Activated T-helper 1 cell treated with anti-CD3 and anti-CD28 coated beads, Interleukin-12 subunit alpha, Interleukin-12 subunit beta, Interleukin-2, Interleukin-4 antibody, amounts not matched to agents 30 ng/mL and 10 ng/mL and 1 ng/mL, durations not matched to agents 14 hours and 24 hours and 36 hours (primary cell): ENCODE results near the gene CHD5. TPM values are rescaled to one million over a fixed set of nuclear protein-coding genes. Genes with fewer than 3 reads are reported as not detected.
A peak's percentile ranks its signal among the peaks of the same experiment; 100 is the strongest.

Experiments
- DNase-seq: peaks from one replicate; pipeline ENCODE4 v3.0.0; 2021; ENCODE audit warnings: low spot score
- H3K27ac Mint-ChIP-seq: one replicate; pipeline ENCODE4 v1.8.0; 2021; ENCODE audit warnings: mild to moderate bottlenecking, mixed read lengths
- H3K27me3 Mint-ChIP-seq: one replicate; pipeline ENCODE4 v1.8.0; 2022; ENCODE audit warnings: mild to moderate bottlenecking, moderate library complexity, mixed read lengths; ENCODE audit not compliant: insufficient read depth
- H3K36me3 Mint-ChIP-seq: one replicate; pipeline ENCODE4 v1.8.0; 2021; ENCODE audit warnings: low read depth, mixed read lengths
- H3K4me1 Mint-ChIP-seq: one replicate; pipeline ENCODE4 v1.8.0; 2021; ENCODE audit warnings: low read depth, mixed read lengths
- H3K4me3 Mint-ChIP-seq: one replicate; pipeline ENCODE4 v1.8.0; 2021; ENCODE audit warnings: mild to moderate bottlenecking, moderate library complexity, mixed read lengths
- H3K9me3 Mint-ChIP-seq: one replicate; pipeline ENCODE4 v1.8.0; 2021; ENCODE audit warnings: mixed read lengths
- intact Hi-C: fragments of 100-400 bp; cut with micrococcal nuclease; formaldehyde crosslinking; loops from one replicate; pipeline ENCODE4 v1.15.1; 2024
- total RNA-seq: library from RNA; stranded (reverse); gene quantifications from 2 replicates; pipeline ENCODE4 v1.2.3, GENCODE V29; 2022

The CHD5 gene
- total RNA-seq, 1 donor from 2014 or later = 0.62 TPM

DNA sequence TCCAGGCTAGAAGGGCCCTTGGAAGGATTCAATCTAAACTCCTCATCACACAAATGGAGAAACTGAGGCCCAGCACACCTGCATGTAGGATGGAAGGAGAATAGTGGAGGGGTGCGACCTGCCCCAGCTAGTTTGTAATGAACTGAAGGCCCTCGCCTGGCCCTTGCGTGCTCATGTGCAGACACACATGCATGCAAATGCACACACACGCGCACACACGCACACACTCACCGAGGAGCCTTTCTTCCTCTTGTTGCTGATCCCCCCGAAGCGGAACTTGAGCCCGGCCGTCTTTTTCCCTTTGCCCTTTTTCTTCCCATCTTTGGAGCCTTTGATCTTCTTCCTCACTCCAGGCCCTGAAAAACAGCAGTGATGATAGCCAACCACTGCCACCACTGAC lies 27.9 kb downstream of the CHD5 start:
- H3K4me1 Mint-ChIP-seq = no peaks in the 10 kb centered on the region
- H3K36me3 Mint-ChIP-seq = no peaks in the 10 kb centered on the region
- peaks cover 2% of the 10 kb centered on the region for H3K27me3 Mint-ChIP-seq
- no peak overlapping the region for H3K27ac Mint-ChIP-seq
- intact Hi-C loops = no loop called here
- no peaks in the 10 kb centered on the region for H3K9me3 Mint-ChIP-seq
- no peak overlapping the region for H3K4me3 Mint-ChIP-seq
- DNase-seq = no peak

DNA sequence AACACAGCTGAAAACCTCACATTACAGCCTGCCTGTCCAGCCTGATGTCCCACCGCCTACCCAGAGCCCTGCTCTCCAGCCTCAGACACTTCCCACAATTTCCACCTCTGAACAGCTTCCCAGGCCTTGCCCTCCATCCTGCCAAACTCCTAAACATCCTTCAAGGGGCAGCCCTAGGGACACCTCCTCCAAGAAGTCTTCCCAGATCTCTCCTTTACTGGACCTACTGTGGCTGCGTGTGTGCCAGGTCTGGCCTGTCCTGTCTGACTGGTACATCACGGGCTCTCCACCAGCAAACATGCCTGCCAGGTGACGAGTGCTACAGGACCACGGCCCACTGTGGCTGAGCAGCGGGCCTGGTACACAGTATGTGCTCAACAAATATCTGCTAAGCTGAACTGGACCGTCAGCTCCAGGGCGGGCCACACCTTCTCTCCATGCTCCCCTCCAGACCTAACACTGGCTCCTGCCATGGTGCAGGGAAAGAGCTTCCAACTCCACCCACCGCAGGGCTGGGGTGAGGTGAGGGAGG lies 28.8 kb downstream of the CHD5 start:
- no peaks in the 10 kb centered on the region for H3K4me1 Mint-ChIP-seq
- no peak overlapping the region for H3K4me3 Mint-ChIP-seq
- H3K27ac Mint-ChIP-seq = no peak overlapping the region
- no peaks in the 10 kb centered on the region for H3K9me3 Mint-ChIP-seq
- intact Hi-C loops = no loop called here
- peaks cover 2% of the 10 kb centered on the region for H3K27me3 Mint-ChIP-seq
- no peak for DNase-seq
- no peaks in the 10 kb centered on the region for H3K36me3 Mint-ChIP-seq

DNA sequence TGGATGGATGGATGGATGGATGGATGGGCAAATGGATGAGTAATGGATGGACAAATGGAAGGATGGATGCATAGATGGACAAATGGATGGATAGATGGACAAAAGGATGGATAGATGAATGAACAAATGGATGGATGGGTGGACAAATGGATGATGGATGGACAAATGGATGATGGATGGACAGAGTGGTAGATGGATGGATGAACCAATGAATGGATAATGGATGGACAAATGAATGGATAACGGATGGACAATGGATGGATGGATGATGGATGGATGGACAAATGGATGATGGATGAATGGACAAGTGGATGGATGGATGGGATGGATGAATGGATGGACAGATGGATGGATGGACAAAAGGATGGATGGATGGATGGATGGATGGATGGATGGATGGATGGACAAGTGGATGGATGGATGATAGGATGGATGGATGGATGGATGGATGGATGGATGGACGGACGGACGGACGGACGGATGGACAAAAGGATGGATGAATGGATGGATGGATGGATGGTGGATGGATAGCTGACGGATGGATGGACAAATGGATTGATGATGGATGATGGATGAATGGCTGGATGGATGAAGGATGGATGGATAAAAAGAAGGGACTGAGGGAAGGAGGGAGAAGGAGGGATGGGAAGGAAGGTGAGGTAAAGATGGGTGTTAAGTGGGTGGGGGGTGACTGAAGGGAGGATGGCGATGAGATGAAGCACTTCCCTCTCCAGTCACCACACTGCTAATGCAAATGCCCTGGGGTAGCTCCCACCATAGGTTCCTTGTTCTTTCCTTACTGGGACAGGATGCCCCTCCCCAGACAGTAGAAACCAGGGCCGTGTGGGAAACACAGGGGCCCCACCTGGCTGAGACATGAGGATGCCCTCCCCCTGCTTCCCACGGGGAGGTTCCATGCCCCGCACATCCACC lies 29.8 kb downstream of the CHD5 start:
- peaks cover 2% of the 10 kb centered on the region for H3K27me3 Mint-ChIP-seq
- no peak for DNase-seq

GRCh38 chr1:6149597-6149996 lies 30.5 kb downstream of the CHD5 start:
- no peaks in the 10 kb centered on the region for H3K9me3 Mint-ChIP-seq
- no peak for DNase-seq
- no peaks in the 10 kb centered on the region for H3K4me1 Mint-ChIP-seq
- no peaks in the 10 kb centered on the region for H3K36me3 Mint-ChIP-seq
- H3K27ac Mint-ChIP-seq = no peak overlapping the region
- peaks cover 2% of the 10 kb centered on the region for H3K27me3 Mint-ChIP-seq
- H3K4me3 Mint-ChIP-seq = no peak overlapping the region
- intact Hi-C loops = no loop called here

More for the DNA sequence above, 29.8 kb downstream of the CHD5 start:
- H3K36me3 Mint-ChIP-seq = no peaks in the 10 kb centered on the region
- intact Hi-C loops = no loop called here
- H3K27ac Mint-ChIP-seq = no peak overlapping the region
- no peaks in the 10 kb centered on the region for H3K4me1 Mint-ChIP-seq
- no peak overlapping the region for H3K4me3 Mint-ChIP-seq
- no peaks in the 10 kb centered on the region for H3K9me3 Mint-ChIP-seq

- no peaks in the 10 kb centered on the region for H3K4me1 Mint-ChIP-seq
- H3K36me3 Mint-ChIP-seq = no peaks in the 10 kb centered on the region
- H3K4me3 Mint-ChIP-seq = peak overlapping the region; percentile 47
- H3K27me3 Mint-ChIP-seq = peaks cover 2% of the 10 kb centered on the region
- intact Hi-C loops = loop anchor here (1.0 kb wide), 2 partner anchors 21 to 51 kb away; partner anchors contain the start of gene RPL22
- no peak overlapping the region for H3K27ac Mint-ChIP-seq
- DNase-seq = peak; percentile 51
- no peaks in the 10 kb centered on the region for H3K9me3 Mint-ChIP-seq
Observed at GRCh38 chr1:6148497-6149241, 31.5 kb downstream of the CHD5 start.

DNA sequence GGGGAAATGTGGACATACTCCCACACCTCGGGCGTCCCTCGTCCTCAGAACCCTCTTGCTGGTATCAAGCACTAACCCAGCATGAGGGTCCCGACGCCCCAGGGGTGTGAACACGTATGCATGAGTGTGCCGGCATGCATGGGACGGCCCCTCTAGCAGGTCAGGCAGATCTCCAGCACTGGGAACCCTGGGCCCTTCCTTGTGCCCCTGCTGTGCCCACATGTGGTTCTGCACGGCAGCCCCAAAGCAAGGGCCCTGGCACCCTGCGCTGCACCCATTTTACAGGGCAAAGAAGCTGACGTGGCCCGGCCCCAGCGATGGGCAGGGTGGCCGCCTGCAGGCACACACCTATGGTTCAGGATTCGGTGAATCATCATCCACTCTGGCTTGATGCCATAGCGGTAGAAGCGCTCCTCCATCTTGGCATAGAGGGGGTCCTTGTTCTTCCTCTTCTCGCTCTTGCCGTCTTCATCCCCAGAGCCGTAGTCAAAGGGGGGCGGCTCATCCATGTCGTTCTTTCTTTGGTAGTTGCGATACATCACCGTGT lies 34.2 kb downstream of the CHD5 start:
- Mint-ChIP-seq H3K27ac (no peak overlapping the region), H3K9me3 (no peaks in the 10 kb centered on the region), H3K4me1 (no peaks in the 10 kb centered on the region), H3K4me3 (no peak overlapping the region), H3K27me3 (peaks cover 2% of the 10 kb centered on the region), H3K36me3 (no peaks in the 10 kb centered on the region)
- no peak for DNase-seq
- intact Hi-C loops = no loop called here

DNA sequence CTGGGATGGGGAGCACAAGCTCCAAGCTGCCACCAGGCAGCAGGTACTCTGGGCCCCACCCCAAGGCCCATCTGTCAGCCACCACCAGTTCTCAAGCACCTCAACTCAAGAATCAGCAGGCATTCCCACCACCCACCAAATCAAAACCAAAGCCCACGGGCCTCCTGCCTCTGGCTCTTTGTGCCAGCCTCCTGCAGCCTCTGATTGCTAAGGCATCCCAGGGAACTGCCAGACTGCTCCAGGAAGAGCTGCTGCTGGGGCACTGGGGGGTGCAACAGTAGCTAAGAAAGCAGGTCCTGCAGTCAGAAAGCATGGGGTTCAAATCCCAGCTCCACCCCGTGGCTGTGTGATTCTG lies 34.7 kb downstream of the CHD5 start:
- no peak overlapping the region for H3K4me3 Mint-ChIP-seq
- H3K4me1 Mint-ChIP-seq = no peaks in the 10 kb centered on the region
- H3K9me3 Mint-ChIP-seq = no peaks in the 10 kb centered on the region

GRCh38 chr1:6144647-6145395 lies 35.3 kb downstream of the CHD5 start:
- no peak overlapping the region for H3K4me3 Mint-ChIP-seq
- no peaks in the 10 kb centered on the region for H3K4me1 Mint-ChIP-seq
- no peak overlapping the region for H3K27ac Mint-ChIP-seq
- peaks cover 2% of the 10 kb centered on the region for H3K27me3 Mint-ChIP-seq
- no peaks in the 10 kb centered on the region for H3K9me3 Mint-ChIP-seq
- intact Hi-C loops = no loop called here
- no peaks in the 10 kb centered on the region for H3K36me3 Mint-ChIP-seq
- DNase-seq = no peak

More for the DNA sequence above, 34.7 kb downstream of the CHD5 start:
- H3K27me3 Mint-ChIP-seq = peaks cover 2% of the 10 kb centered on the region
- H3K27ac Mint-ChIP-seq = no peak overlapping the region
- DNase-seq = no peak
- intact Hi-C loops = no loop called here
- no peaks in the 10 kb centered on the region for H3K36me3 Mint-ChIP-seq

- no peaks in the 10 kb centered on the region for H3K4me1 Mint-ChIP-seq
- intact Hi-C loops = no loop called here
- no peak overlapping the region for H3K27ac Mint-ChIP-seq
- DNase-seq = no peak
- H3K9me3 Mint-ChIP-seq = no peaks in the 10 kb centered on the region
- H3K4me3 Mint-ChIP-seq = no peak overlapping the region
- peaks cover 2% of the 10 kb centered on the region for H3K27me3 Mint-ChIP-seq
- H3K36me3 Mint-ChIP-seq = no peaks in the 10 kb centered on the region
Observed at GRCh38 chr1:6144175-6144574, 35.9 kb downstream of the CHD5 start.

- Mint-ChIP-seq H3K36me3 (no peaks in the 10 kb centered on the region), H3K4me1 (peaks cover 4% of the 10 kb centered on the region), H3K9me3 (no peaks in the 10 kb centered on the region), H3K27ac (no peak overlapping the region), H3K27me3 (peaks cover 2% of the 10 kb centered on the region), H3K4me3 (no peak overlapping the region)
- DNase-seq = no peak
- intact Hi-C loops = no loop called here
Observed at GRCh38 chr1:6143395-6143794, 36.7 kb downstream of the CHD5 start.

DNA sequence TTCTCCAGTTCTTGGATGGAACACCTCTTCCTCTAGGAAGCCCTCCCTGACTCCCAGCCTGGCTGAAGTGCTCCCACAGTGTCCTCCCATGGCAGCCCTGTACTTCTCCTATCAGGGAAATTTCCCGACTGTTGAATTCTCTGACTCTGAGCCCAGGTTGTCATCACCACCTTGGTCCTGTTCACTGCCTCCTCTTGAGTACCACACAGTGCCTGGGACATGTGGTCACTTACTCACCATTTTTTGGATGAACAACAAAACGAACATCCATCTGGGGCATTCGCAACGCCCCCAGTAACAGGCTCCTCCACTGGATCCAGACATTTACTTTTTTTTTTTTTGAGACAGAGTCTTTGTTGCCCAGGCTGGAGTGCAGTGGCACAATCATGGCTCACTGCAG lies 37.4 kb downstream of the CHD5 start:
- no peaks in the 10 kb centered on the region for H3K36me3 Mint-ChIP-seq
- H3K4me3 Mint-ChIP-seq = no peak overlapping the region
- H3K27ac Mint-ChIP-seq = no peak overlapping the region
- no peaks in the 10 kb centered on the region for H3K27me3 Mint-ChIP-seq
- intact Hi-C loops = no loop called here
- H3K4me1 Mint-ChIP-seq = peaks cover 4% of the 10 kb centered on the region
- DNase-seq = no peak
- H3K9me3 Mint-ChIP-seq = no peaks in the 10 kb centered on the region

DNA sequence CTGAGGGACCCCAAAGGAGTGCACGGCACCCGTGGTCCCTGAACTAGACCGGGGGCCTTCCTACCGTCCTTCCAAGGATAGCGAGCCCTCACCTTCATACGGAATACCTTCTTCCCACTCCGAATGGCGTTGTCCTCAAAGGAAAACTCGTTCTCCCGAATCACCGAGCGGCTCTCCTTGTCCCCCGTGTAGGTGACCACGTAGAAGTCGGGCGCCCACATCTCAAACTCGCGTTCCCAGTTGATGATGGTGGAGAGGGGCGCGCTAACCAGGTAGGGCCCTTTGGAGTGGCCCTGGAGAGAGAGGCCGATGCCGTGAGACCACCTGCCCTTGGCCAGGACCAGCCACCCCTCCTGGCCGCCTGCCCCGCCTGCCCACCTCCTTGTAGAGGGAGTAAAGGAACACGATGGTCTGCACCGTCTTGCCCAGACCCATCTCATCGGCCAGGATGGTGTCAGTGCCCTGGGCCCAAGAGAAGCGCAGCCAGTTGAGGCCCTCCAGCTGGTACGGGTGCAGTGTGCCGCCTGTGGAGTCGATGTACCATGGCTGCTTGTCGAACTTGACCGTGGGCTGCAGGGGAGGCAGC lies 38.0 kb downstream of the CHD5 start:
- Mint-ChIP-seq H3K4me3 (no peak overlapping the region), H3K36me3 (no peaks in the 10 kb centered on the region), H3K9me3 (no peaks in the 10 kb centered on the region), H3K27ac (no peak overlapping the region), H3K27me3 (peaks cover 1% of the 10 kb centered on the region), H3K4me1 (peaks cover 4% of the 10 kb centered on the region)
- no peak for DNase-seq
- intact Hi-C loops = no loop called here
